ENCODE results near the gene TMC8. TPM values are rescaled to one million over a fixed set of nuclear protein-coding genes. Genes with fewer than 3 reads are reported as not detected.

Gene TMC8
- total RNA-seq, 1 experiment from 2014 or later = 4.6 TPM

- no peaks in the 10 kb centered on the region for H4K20me1 ChIP-seq (ENCODE audit: low read length)
- no peak for DNase-seq
- POLR2A ChIA-PET (ENCODE audit: unreplicated experiment) = no interaction called here
- no peak overlapping the region for H2AFZ ChIP-seq (ENCODE audit: low read length)
- CTCF ChIA-PET = no interaction called here
- no peaks in the 10 kb centered on the region for H3K9me2 ChIP-seq (replicated peaks; ENCODE audit: low read length)
- TF ChIP-seq CTCF (conservative IDR thresholded peaks at IDR 0.05; ENCODE audit: low read depth, low read length) (no peak), EZH2 (IDR thresholded peaks at IDR 0.05; ENCODE audit: low read length, unreplicated experiment) (no peak), EZH2phosphoT487 (IDR thresholded peaks at IDR 0.05; ENCODE audit: borderline replicate concordance, low read length) (no peak)
- H3K4me1 ChIP-seq (ENCODE audit: insufficient read depth, low read length) = peaks cover 9% of the 10 kb centered on the region; the same call in 1 of the 2 replicates
- H3K27ac ChIP-seq (ENCODE audit: low read length) = no peak overlapping the region
- no peak overlapping the region for H3K9ac ChIP-seq (ENCODE audit: low read length)
- BruUV-seq (replicated peaks) = no TSS peak
- peaks cover 18% of the 10 kb centered on the region; the same call in 1 of the 2 replicates for H3K36me3 ChIP-seq (ENCODE audit: low read depth, low read length)
- ATAC-seq = no peak
- H3F3A ChIP-seq (ENCODE audit: low read length, unreplicated experiment) = no peaks in the 10 kb centered on the region
- no peaks in the 10 kb centered on the region for H3K27me3 ChIP-seq (ENCODE audit: low read length)
- H3K79me2 ChIP-seq (ENCODE audit: low read length) = peaks cover 16% of the 10 kb centered on the region
- H3K9me3 ChIP-seq (ENCODE audit: low read length) = no peaks in the 10 kb centered on the region
- H3K4me2 ChIP-seq (ENCODE audit: low read length) = no peak overlapping the region
- H3K4me3 ChIP-seq (ENCODE audit: low read length) = no peak overlapping the region
- intact Hi-C loops (cut with micrococcal nuclease) = no loop called here
Measured at GRCh38 chr17:78122216-78122930, 8.2 kb upstream of the TMC8 start.

GRCh38 chr17:78122931-78123249 lies 7.7 kb upstream of the TMC8 start:
- no TSS peak for BruUV-seq (replicated peaks)
- H3K4me3 ChIP-seq (ENCODE audit: low read length) = no peak overlapping the region
- H3K27me3 ChIP-seq (ENCODE audit: low read length) = no peaks in the 10 kb centered on the region
- CTCF ChIA-PET = no interaction called here
- H3K9me3 ChIP-seq (ENCODE audit: low read length) = no peaks in the 10 kb centered on the region
- H3K36me3 ChIP-seq (ENCODE audit: low read depth, low read length) = peaks cover 18% of the 10 kb centered on the region; the same call in 1 of the 2 replicates
- POLR2A ChIA-PET (ENCODE audit: unreplicated experiment) = no interaction called here
- H3K4me1 ChIP-seq (ENCODE audit: insufficient read depth, low read length) = peaks cover 10% of the 10 kb centered on the region; the same call in 1 of the 2 replicates
- DNase-seq = no peak
- ATAC-seq = no peak
- no peak for TF ChIP-seq EZH2 (IDR thresholded peaks at IDR 0.05; ENCODE audit: low read length, unreplicated experiment)
- TF ChIP-seq EZH2phosphoT487 (IDR thresholded peaks at IDR 0.05; ENCODE audit: borderline replicate concordance, low read length) = no peak
- TF ChIP-seq CTCF (conservative IDR thresholded peaks at IDR 0.05; ENCODE audit: low read depth, low read length) = no peak
- H4K20me1 ChIP-seq (ENCODE audit: low read length) = no peaks in the 10 kb centered on the region
- no peak overlapping the region for H3K9ac ChIP-seq (ENCODE audit: low read length)
- intact Hi-C loops (cut with micrococcal nuclease) = no loop called here
- no peak overlapping the region for H3K27ac ChIP-seq (ENCODE audit: low read length)
- H2AFZ ChIP-seq (ENCODE audit: low read length) = no peak overlapping the region
- no peak overlapping the region for H3K4me2 ChIP-seq (ENCODE audit: low read length)
- H3F3A ChIP-seq (ENCODE audit: low read length, unreplicated experiment) = no peaks in the 10 kb centered on the region
- H3K79me2 ChIP-seq (ENCODE audit: low read length) = peaks cover 21% of the 10 kb centered on the region
- H3K9me2 ChIP-seq (replicated peaks; ENCODE audit: low read length) = no peaks in the 10 kb centered on the region

- Histone ChIP-seq H3K9me3 (ENCODE audit: low read length) (no peaks in the 10 kb centered on the region), H3K4me1 (ENCODE audit: insufficient read depth, low read length) (peaks cover 10% of the 10 kb centered on the region; the same call in 1 of the 2 replicates), H3K4me2 (ENCODE audit: low read length) (no peak overlapping the region), H3K27ac (ENCODE audit: low read length) (no peak overlapping the region), H2AFZ (ENCODE audit: low read length) (no peak overlapping the region), H3F3A (ENCODE audit: low read length, unreplicated experiment) (no peaks in the 10 kb centered on the region), H3K9ac (ENCODE audit: low read length) (no peak overlapping the region), H4K20me1 (ENCODE audit: low read length) (no peaks in the 10 kb centered on the region), H3K79me2 (ENCODE audit: low read length) (peaks cover 23% of the 10 kb centered on the region), H3K27me3 (ENCODE audit: low read length) (no peaks in the 10 kb centered on the region), H3K4me3 (ENCODE audit: low read length) (no peak overlapping the region), H3K36me3 (ENCODE audit: low read depth, low read length) (peaks cover 18% of the 10 kb centered on the region; the same call in 1 of the 2 replicates), H3K9me2 (replicated peaks; ENCODE audit: low read length) (no peaks in the 10 kb centered on the region)
- no peak for DNase-seq
- no TSS peak for BruUV-seq (replicated peaks)
- intact Hi-C loops (cut with micrococcal nuclease) = no loop called here
- no peak for ATAC-seq
- CTCF ChIA-PET = no interaction called here
- POLR2A ChIA-PET (ENCODE audit: unreplicated experiment) = no interaction called here
- TF ChIP-seq EZH2phosphoT487 (IDR thresholded peaks at IDR 0.05; ENCODE audit: borderline replicate concordance, low read length) (no peak), EZH2 (IDR thresholded peaks at IDR 0.05; ENCODE audit: low read length, unreplicated experiment) (no peak), CTCF (conservative IDR thresholded peaks at IDR 0.05; ENCODE audit: low read depth, low read length) (no peak)
Measured at GRCh38 chr17:78123258-78123929, 7.2 kb upstream of the TMC8 start.

Measured in PC-3 (cell line).